Measurements from ENCODE around the gene PTPRM.

PTPRM gene

GRCh38 chr18:7787339-7787738, 220.2 kb downstream of the PTPRM start:
- Histone ChIP-seq H3F3A (ENCODE audit: control insufficient read depth, insufficient read depth) (no peaks in the 10 kb centered on the region), H3K79me2 (ENCODE audit: control insufficient read depth, low read length) (no peaks in the 10 kb centered on the region), H3K27ac (ENCODE audit: low read depth, low read length) (no peak overlapping the region), H3K9me3 (ENCODE audit: control insufficient read depth, insufficient read depth, low read length) (no peaks in the 10 kb centered on the region), H3K9me2 (replicated peaks; ENCODE audit: control insufficient read depth, low read length) (no peaks in the 10 kb centered on the region), H3K4me3 (ENCODE audit: low read length) (no peak overlapping the region), H4K20me1 (ENCODE audit: control insufficient read depth, insufficient read depth, low read depth, low read length) (no peaks in the 10 kb centered on the region), H3K36me3 (ENCODE audit: control insufficient read depth, low read length) (no peaks in the 10 kb centered on the region), H3K4me1 (ENCODE audit: control insufficient read depth, low read length) (no peaks in the 10 kb centered on the region), H3K27me3 (ENCODE audit: control insufficient read depth, low read length) (no peaks in the 10 kb centered on the region), H3K4me2 (ENCODE audit: low read length) (no peak overlapping the region)
- TF ChIP-seq CTCF (IDR thresholded peaks at IDR 0.05; ENCODE audit: low read depth, low read length, poor library complexity, severe bottlenecking), result no peak
- TF ChIP-seq EZH2phosphoT487 (IDR thresholded peaks at IDR 0.05; ENCODE audit: borderline replicate concordance, low read length), result no peak

- no peaks in the 10 kb centered on the region for H3K79me2 ChIP-seq (ENCODE audit: control insufficient read depth, low read length)
- H3K4me1 ChIP-seq (ENCODE audit: control insufficient read depth, low read length), result no peaks in the 10 kb centered on the region
- H3K27me3 ChIP-seq (ENCODE audit: control insufficient read depth, low read length), result no peaks in the 10 kb centered on the region
- no peak overlapping the region for H3K4me3 ChIP-seq (ENCODE audit: low read length)
- H3K36me3 ChIP-seq (ENCODE audit: control insufficient read depth, low read length), result no peaks in the 10 kb centered on the region
- TF ChIP-seq CTCF (IDR thresholded peaks at IDR 0.05; ENCODE audit: low read depth, low read length, poor library complexity, severe bottlenecking) (peak; percentile 11), EZH2phosphoT487 (IDR thresholded peaks at IDR 0.05; ENCODE audit: borderline replicate concordance, low read length) (no peak)
- no peaks in the 10 kb centered on the region for H3K9me3 ChIP-seq (ENCODE audit: control insufficient read depth, insufficient read depth, low read length)
- no peak overlapping the region for H3K4me2 ChIP-seq (ENCODE audit: low read length)
- H3F3A ChIP-seq (ENCODE audit: control insufficient read depth, insufficient read depth), result no peaks in the 10 kb centered on the region
- no peaks in the 10 kb centered on the region for H3K9me2 ChIP-seq (replicated peaks; ENCODE audit: control insufficient read depth, low read length)
- no peaks in the 10 kb centered on the region for H4K20me1 ChIP-seq (ENCODE audit: control insufficient read depth, insufficient read depth, low read depth, low read length)
- H3K27ac ChIP-seq (ENCODE audit: low read depth, low read length), result no peak overlapping the region
Observed at GRCh38 chr18:7789856-7790552, 222.9 kb downstream of the PTPRM start.

GRCh38 chr18:7793100-7793499, 226.0 kb downstream of the PTPRM start:
- no peaks in the 10 kb centered on the region for H3K79me2 ChIP-seq (ENCODE audit: control insufficient read depth, low read length)
- H3K9me3 ChIP-seq (ENCODE audit: control insufficient read depth, insufficient read depth, low read length), result no peaks in the 10 kb centered on the region
- no peaks in the 10 kb centered on the region for H3K9me2 ChIP-seq (replicated peaks; ENCODE audit: control insufficient read depth, low read length)
- H3K27me3 ChIP-seq (ENCODE audit: control insufficient read depth, low read length), result no peaks in the 10 kb centered on the region
- H3K36me3 ChIP-seq (ENCODE audit: control insufficient read depth, low read length), result no peaks in the 10 kb centered on the region
- no peak overlapping the region for H3K4me2 ChIP-seq (ENCODE audit: low read length)
- no peaks in the 10 kb centered on the region for H3F3A ChIP-seq (ENCODE audit: control insufficient read depth, insufficient read depth)
- TF ChIP-seq EZH2phosphoT487 (IDR thresholded peaks at IDR 0.05; ENCODE audit: borderline replicate concordance, low read length), result no peak
- no peak for TF ChIP-seq CTCF (IDR thresholded peaks at IDR 0.05; ENCODE audit: low read depth, low read length, poor library complexity, severe bottlenecking)
- no peak overlapping the region for H3K4me3 ChIP-seq (ENCODE audit: low read length)
- H3K4me1 ChIP-seq (ENCODE audit: control insufficient read depth, low read length), result no peaks in the 10 kb centered on the region
- no peak overlapping the region for H3K27ac ChIP-seq (ENCODE audit: low read depth, low read length)
- H4K20me1 ChIP-seq (ENCODE audit: control insufficient read depth, insufficient read depth, low read depth, low read length), result no peaks in the 10 kb centered on the region
